HepG2 (cell line): Measurements from ENCODE around the gene FOXR1. TPM values are rescaled to one million over a fixed set of nuclear protein-coding genes. Genes with fewer than 3 reads are reported as not detected.

ENCODE experiments used
- FOXC1 ChIP-seq: sonication (generic); formaldehyde crosslinking; IDR thresholded peaks from 2 replicates; pipeline ENCODE4 v1.8.0; 2022; ENCODE audit warnings: mild to moderate bottlenecking, missing genetic modification reagents, borderline replicate concordance
- HMGXB3 ChIP-seq: sonication (generic); formaldehyde crosslinking; IDR thresholded peaks from 2 replicates; pipeline ENCODE4 v1.4.0; 2020; ENCODE audit warnings: missing genetic modification reagents, borderline replicate concordance
- HNF4G ChIP-seq, 2 experiments: sonication (generic) in 1 of 2; formaldehyde crosslinking in 1 of 2; IDR thresholded peaks; 2 replicates each; pipeline versions ENCODE4 v1.4.0 to v1.6.1; 2011 to 2020; ENCODE audit warnings: borderline replicate concordance in 2 of 2, low read depth in 2 of 2, mild to moderate bottlenecking in 2 of 2, low read length in 1 of 2, missing genetic modification reagents in 1 of 2, moderate library complexity in 1 of 2
- RBM22 ChIP-seq: fragments of 200-400 bp; formaldehyde crosslinking; optimal IDR thresholded peaks from 2 replicates; pipeline ENCODE3; 2017; ENCODE audit warnings: mild to moderate bottlenecking, low read length, moderate library complexity
- RERE ChIP-seq: IDR thresholded peaks from 2 replicates; pipeline ENCODE4 v1.6.1; 2016; ENCODE audit warnings: low read depth, missing genetic modification reagents, missing compliant biosample characterization
- TAF15 ChIP-seq: fragments of 200-400 bp; formaldehyde crosslinking; IDR thresholded peaks from one replicate; pipeline ENCODE4 v1.6.1; 2018; ENCODE audit warnings: mild to moderate bottlenecking, low read depth, low read length; ENCODE audit not compliant: poor library complexity, severe bottlenecking
- ZSCAN25 ChIP-seq: sonication (generic); formaldehyde crosslinking; IDR thresholded peaks from 2 replicates; pipeline ENCODE4 v1.8.0; 2022; ENCODE audit warnings: mild to moderate bottlenecking, missing genetic modification reagents
- polyA plus RNA-seq, 8 experiments: library from polyadenylated mRNA; depleted of rRNA in 3 of 8; stranded (reverse) in 7 of 8; unstranded in 1 of 8; fragments of >200 nt; fragmentation: Illumina TruSeq in 4 of 8; extraction: Trizol in 4 of 8; gene quantifications; 2 replicates each; pipeline versions ENCODE4 v1.2.1 to v1.2.3, GENCODE V29; 2011 to 2016; ENCODE audit warnings: low read depth in 4 of 8, missing spikeins in 1 of 8, mixed read lengths in 1 of 8; ENCODE audit not compliant: insufficient read depth in 1 of 8
- total RNA-seq, 5 experiments: library from RNA; depleted of rRNA; stranded (reverse); fragments of >200 nt; fragmentation: Illumina TruSeq; extraction: Trizol; gene quantifications; 2 replicates each; pipeline ENCODE4 v1.2.3, GENCODE V29; 2016; ENCODE audit warnings: low read depth in 1 of 5
- TF ChIP-seq, protein P1 (sequence below): sonication (generic); IDR thresholded peaks from 2 replicates; pipeline ENCODE4 v1.6.1; 2016; ENCODE audit warnings: low read depth, borderline replicate concordance
- TF ChIP-seq, protein P2 (sequence below): sonication (generic); formaldehyde crosslinking; IDR thresholded peaks from 2 replicates; pipeline ENCODE4 v1.4.0; 2020; ENCODE audit warnings: mild to moderate bottlenecking, missing genetic modification reagents
- TF ChIP-seq, protein P3 (sequence below): IDR thresholded peaks from 2 replicates; pipeline ENCODE4 v1.6.1; 2016; ENCODE audit warnings: missing biosample characterization, missing genetic modification reagents, low read depth

FOXR1 gene
- total and polyA plus RNA-seq, 2 of the 13 experiments (the other 11 are each of a cell fraction or from before 2014, with no cell fraction given) = not detected

DNA sequence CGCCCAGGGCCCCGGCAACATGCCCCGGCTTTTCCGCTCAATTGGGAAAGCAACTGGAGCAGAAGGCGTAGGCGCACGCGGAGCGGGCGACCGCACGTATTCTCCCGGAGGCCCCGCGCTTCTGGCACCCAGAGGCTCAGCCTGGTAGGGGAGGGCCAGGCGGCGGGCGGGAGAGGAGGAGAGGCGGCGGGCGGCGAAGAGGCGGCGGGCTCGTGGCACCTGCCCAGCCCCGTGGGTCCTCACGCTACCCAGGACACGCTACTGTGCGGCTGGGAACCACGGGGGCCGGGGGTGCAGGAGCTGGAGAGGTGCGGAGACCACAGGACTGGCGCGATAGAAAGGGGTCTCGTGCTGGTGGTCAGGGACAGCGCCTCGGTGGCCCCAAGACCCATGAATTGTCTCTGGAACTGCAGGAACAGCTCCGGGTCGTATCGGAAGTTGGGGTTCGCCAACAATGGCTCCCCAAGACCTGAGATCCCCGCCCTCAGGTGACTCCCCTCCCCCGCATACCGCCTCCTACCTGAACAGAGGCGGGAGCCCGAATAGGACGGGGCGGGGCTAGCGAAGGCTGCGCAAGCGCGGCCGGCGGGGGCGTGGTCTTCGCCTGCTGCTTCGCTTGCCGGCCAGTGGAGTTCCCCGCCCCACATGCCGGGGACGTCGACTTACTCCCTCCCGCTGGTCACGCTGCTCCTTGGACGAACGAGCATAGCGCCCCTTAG, 58.9 kb downstream of the FOXR1 start, which contains the start of gene SLC37A4 (continued):
- TF ChIP-seq HMGXB3 (CRISPR knock-in tag) = no peak
- TF ChIP-seq FOXC1 = peak; percentile 57; the same call in 1 of the 2 replicates
- TF ChIP-seq, protein P1, sequence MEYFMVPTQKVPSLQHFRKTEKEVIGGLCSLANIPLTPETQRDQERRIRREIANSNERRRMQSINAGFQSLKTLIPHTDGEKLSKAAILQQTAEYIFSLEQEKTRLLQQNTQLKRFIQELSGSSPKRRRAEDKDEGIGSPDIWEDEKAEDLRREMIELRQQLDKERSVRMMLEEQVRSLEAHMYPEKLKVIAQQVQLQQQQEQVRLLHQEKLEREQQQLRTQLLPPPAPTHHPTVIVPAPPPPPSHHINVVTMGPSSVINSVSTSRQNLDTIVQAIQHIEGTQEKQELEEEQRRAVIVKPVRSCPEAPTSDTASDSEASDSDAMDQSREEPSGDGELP = peak; percentile 56; the same call in 1 of the 2 replicates
- TF ChIP-seq, protein P2, sequence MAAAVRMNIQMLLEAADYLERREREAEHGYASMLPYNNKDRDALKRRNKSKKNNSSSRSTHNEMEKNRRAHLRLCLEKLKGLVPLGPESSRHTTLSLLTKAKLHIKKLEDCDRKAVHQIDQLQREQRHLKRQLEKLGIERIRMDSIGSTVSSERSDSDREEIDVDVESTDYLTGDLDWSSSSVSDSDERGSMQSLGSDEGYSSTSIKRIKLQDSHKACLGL = no peak
- peak; percentile 30 for TF ChIP-seq RBM22
- TF ChIP-seq ZSCAN25 (CRISPR knock-in tag) = peak; percentile 55; the same call in 1 of the 2 replicates
- TF ChIP-seq, protein P3, sequence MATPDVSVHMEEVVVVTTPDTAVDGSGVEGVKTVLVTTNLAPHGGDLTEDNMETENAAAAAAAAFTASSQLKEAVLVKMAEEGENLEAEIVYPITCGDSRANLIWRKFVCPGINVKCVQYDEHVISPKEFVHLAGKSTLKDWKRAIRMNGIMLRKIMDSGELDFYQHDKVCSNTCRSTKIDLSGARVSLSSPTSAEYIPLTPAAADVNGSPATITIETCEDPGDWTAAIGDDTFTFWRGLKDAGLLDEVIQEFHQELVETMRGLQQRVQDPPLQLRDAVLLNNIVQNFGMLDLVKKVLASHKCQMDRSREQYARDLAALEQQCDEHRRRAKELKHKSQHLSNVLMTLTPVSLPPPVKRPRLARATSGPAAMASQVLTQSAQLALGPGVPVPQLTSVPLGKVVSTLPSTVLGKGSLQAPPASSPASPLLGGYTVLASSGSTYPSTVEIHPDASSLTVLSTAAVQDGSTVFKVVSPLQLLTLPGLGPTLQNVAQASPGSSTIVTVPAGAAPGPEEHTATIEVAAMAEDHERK = peak; percentile 50; the same call in 1 of the 2 replicates
- no peak for TF ChIP-seq RERE (CRISPR knock-in tag)
- no peak for TF ChIP-seq HNF4G (IDR thresholded peaks at IDR 0.05; ENCODE audit: borderline replicate concordance, low read depth, low read length)
- TF ChIP-seq HNF4G (CRISPR knock-in tag; IDR thresholded peaks at IDR 0.05; ENCODE audit: borderline replicate concordance, low read depth) = no peak; the same call in 1 of the 2 replicates
- TF ChIP-seq TAF15 = no peak
